Stomach (tissue), 4 donors: Measurements from ENCODE around the gene CFAP52.

ENCODE experiments used
- CTCF ChIP-seq, 7 experiments: fragments of 450-650 bp in 4 of 7; fragments of 200-600 bp in 3 of 7; sonication (generic) in 3 of 7; IDR thresholded peaks; one replicate each; pipeline ENCODE4 v1.5.1; 2016 to 2019; ENCODE audit warnings: antibody characterized with exemption in 7 of 7, control low read depth in 2 of 7, mild to moderate bottlenecking in 1 of 7
- POLR2A ChIP-seq, 4 donors: fragments of 450-650 bp; IDR thresholded peaks; one replicate each; pipeline ENCODE4 v1.6.1; 2016; ENCODE audit warnings: antibody characterized with exemption in 4 of 4, control low read depth in 2 of 4, mild to moderate bottlenecking in 1 of 4, moderate library complexity in 1 of 4
- POLR2AphosphoS5 ChIP-seq, 3 donors: sonication (generic); formaldehyde crosslinking; IDR thresholded peaks; one replicate each; pipeline ENCODE4 v1.6.1; 2016; ENCODE audit warnings: antibody characterized with exemption in 3 of 3

GRCh38 chr17:9536061-9536460 lies 40.4 kb upstream of the CFAP52 start:
- TF ChIP-seq CTCF (IDR thresholded peaks at IDR 0.05) (no peak), POLR2A (IDR thresholded peaks at IDR 0.05) (no peak), POLR2AphosphoS5 (IDR thresholded peaks at IDR 0.05) (no peak)
